Measurements from ENCODE around the gene DUSP8. TPM values are rescaled to one million over a fixed set of nuclear protein-coding genes. Genes with fewer than 3 reads are reported as not detected.
"Not testable (repeated sequence)": the region's sequence is repeated elsewhere in the genome, so short reads cannot be mapped to it uniquely, and the experiment has no call there.

The DUSP8 gene
- total RNA-seq, 1 experiment from 2014 or later: 2.6 TPM

DNA sequence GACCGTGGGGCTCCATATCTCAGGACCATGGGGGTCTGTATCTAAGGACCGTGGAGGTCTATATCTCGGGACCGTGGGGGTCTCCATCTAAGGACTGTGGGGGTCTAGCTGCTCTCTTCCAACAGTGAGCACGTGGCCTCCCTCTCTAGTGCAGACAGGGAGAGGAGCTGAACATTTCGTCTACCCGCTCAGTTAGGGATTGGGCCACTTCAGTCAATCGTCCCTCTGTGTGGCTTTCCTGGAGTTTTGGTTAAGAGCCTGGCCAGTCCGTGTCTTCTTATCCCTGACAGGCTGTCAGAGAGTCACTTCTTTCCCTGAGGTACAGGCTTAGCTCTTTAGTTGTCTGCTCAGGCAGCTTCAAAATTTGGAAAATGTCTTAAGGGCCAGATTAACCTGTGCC is 9.9 kb upstream of the DUSP8 start:
- no peak overlapping the region for H2AFZ ChIP-seq
- no peak overlapping the region for H3K4me2 ChIP-seq
- no peaks in the 10 kb centered on the region for H3K36me3 ChIP-seq (ENCODE audit: low read depth)
- no peak for DNase-seq
- no peaks in the 10 kb centered on the region for H3F3A ChIP-seq (ENCODE audit: insufficient read depth, low read depth)
- intact Hi-C loops (cut with micrococcal nuclease; ENCODE audit: unreplicated experiment): no loop called here
- no peak overlapping the region for H3K4me3 ChIP-seq
- H3K79me2 ChIP-seq (ENCODE audit: low read depth): no peaks in the 10 kb centered on the region
- TF ChIP-seq EZH2 (IDR thresholded peaks at IDR 0.05; ENCODE audit: low read depth): no peak
- TF ChIP-seq CTCF (conservative IDR thresholded peaks at IDR 0.05): no peak
- H3K27me3 ChIP-seq (ENCODE audit: insufficient read depth, low read depth): peaks cover 16% of the 10 kb centered on the region; the same call in 1 of the 2 replicates
- no peaks in the 10 kb centered on the region for H3K9me3 ChIP-seq (ENCODE audit: insufficient read depth, low read depth)
- no peak overlapping the region for H3K27ac ChIP-seq
- CTCF ChIA-PET: no interaction called here
- no peaks in the 10 kb centered on the region for H4K20me1 ChIP-seq (ENCODE audit: insufficient read depth)
- no peaks in the 10 kb centered on the region for H3K4me1 ChIP-seq (replicated peaks; ENCODE audit: insufficient read depth)
- POLR2A ChIA-PET (ENCODE audit: unreplicated experiment): interaction anchor here (0.6 kb wide), 1 partner anchor 13 kb away, joined by 7 read pairs; no protein-coding TSS in a partner anchor
- no TSS peak for BruUV-seq (replicated peaks)
- no peaks in the 10 kb centered on the region for H3K9me2 ChIP-seq (ENCODE audit: insufficient read depth)

DNA sequence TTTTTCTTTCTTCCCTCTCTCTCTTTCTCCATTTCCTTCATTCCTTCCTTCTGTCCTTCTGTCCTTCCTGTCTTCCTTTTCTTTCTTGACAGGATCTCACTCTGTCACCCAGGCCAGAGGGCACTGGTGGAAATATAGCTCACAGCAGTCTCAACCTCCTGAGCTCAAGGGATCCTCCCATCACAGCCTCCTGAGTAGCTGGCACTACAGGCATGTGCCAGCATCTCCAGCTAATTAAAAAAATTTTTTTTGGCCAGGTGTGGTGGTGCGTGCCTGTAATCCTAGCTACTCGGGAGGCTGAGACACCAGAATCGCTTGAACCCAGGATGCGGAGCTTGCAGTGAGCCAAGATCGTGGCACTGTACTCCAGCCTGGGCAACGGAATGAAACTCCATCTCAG is 4.8 kb upstream of the DUSP8 start:
- intact Hi-C loops (cut with micrococcal nuclease; ENCODE audit: unreplicated experiment): no loop called here
- no peaks in the 10 kb centered on the region for H3K9me3 ChIP-seq (ENCODE audit: insufficient read depth, low read depth)
- H3K27me3 ChIP-seq (ENCODE audit: insufficient read depth, low read depth): peaks cover 14% of the 10 kb centered on the region
- CTCF ChIA-PET: no interaction called here
- no peaks in the 10 kb centered on the region; the same call in 1 of the 2 replicates for H3K4me1 ChIP-seq (replicated peaks; ENCODE audit: insufficient read depth)
- H3F3A ChIP-seq (ENCODE audit: insufficient read depth, low read depth): no peaks in the 10 kb centered on the region
- POLR2A ChIA-PET (ENCODE audit: unreplicated experiment): no interaction called here
- no peak overlapping the region for H2AFZ ChIP-seq
- H4K20me1 ChIP-seq (ENCODE audit: insufficient read depth): no peaks in the 10 kb centered on the region
- H3K27ac ChIP-seq: no peak overlapping the region
- H3K36me3 ChIP-seq (ENCODE audit: low read depth): no peaks in the 10 kb centered on the region
- no TSS peak for BruUV-seq (replicated peaks)
- no peaks in the 10 kb centered on the region for H3K79me2 ChIP-seq (ENCODE audit: low read depth)
- no peak for DNase-seq
- TF ChIP-seq CTCF (conservative IDR thresholded peaks at IDR 0.05) (no peak), EZH2 (IDR thresholded peaks at IDR 0.05; ENCODE audit: low read depth) (no peak)
- no peak overlapping the region for H3K4me3 ChIP-seq
- no peak overlapping the region for H3K4me2 ChIP-seq
- no peaks in the 10 kb centered on the region for H3K9me2 ChIP-seq (ENCODE audit: insufficient read depth)

GRCh38 chr11:1575756-1576155 is 3.7 kb upstream of the DUSP8 start:
- H4K20me1 ChIP-seq (ENCODE audit: insufficient read depth); H3K79me2 ChIP-seq (ENCODE audit: low read depth); H3K9me3 ChIP-seq (ENCODE audit: insufficient read depth, low read depth); H3F3A ChIP-seq (ENCODE audit: insufficient read depth, low read depth); H3K27ac ChIP-seq; H3K9me2 ChIP-seq (ENCODE audit: insufficient read depth); DNase-seq; POLR2A ChIA-PET (ENCODE audit: unreplicated experiment); H3K36me3 ChIP-seq (ENCODE audit: low read depth); BruUV-seq (replicated peaks); H2AFZ ChIP-seq; H3K4me2 ChIP-seq; H3K4me1 ChIP-seq (replicated peaks; ENCODE audit: insufficient read depth); H3K4me3 ChIP-seq: not testable (repeated sequence)
- peaks cover 14% of the 10 kb centered on the region for H3K27me3 ChIP-seq (ENCODE audit: insufficient read depth, low read depth)
- intact Hi-C loops (cut with micrococcal nuclease; ENCODE audit: unreplicated experiment): loop anchor here (2.0 kb wide), 2 partner anchors 21 to 29 kb away; no protein-coding TSS in a partner anchor
- CTCF ChIA-PET: interaction anchor here (0.7 kb wide), 2 partner anchors 31 to 351 kb away, joined by 5 read pairs; no protein-coding TSS in a partner anchor

DNA sequence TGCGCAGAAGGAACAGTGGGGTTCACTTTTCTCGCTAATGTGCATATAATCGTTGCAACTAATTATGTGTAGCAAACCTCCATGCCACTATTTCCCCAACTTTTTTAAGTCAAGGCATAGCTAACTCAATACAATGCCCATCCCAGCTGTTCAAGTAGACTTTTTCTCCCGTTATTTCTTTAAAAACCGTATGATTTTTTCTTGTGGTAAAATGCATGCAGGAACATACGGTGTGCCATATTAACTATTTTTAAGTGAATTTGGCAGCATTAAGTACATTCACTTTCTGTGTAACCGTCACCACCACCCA is 2.8 kb upstream of the DUSP8 start:
- peaks cover 14% of the 10 kb centered on the region for H3K27me3 ChIP-seq (ENCODE audit: insufficient read depth, low read depth)
- H3K4me2 ChIP-seq: no peak overlapping the region

More for the DNA sequence above, 2.8 kb upstream of the DUSP8 start:
- CTCF ChIA-PET: interaction anchor here (0.6 to 2.5 kb wide), 6 partner anchors 14 to 258 kb away, joined by 3 to 31 read pairs (median 4); no protein-coding TSS in a partner anchor
- H4K20me1 ChIP-seq (ENCODE audit: insufficient read depth): no peaks in the 10 kb centered on the region
- H3K4me3 ChIP-seq: no peak overlapping the region
- no peak for TF ChIP-seq EZH2 (IDR thresholded peaks at IDR 0.05; ENCODE audit: low read depth)
- no peak for TF ChIP-seq CTCF (conservative IDR thresholded peaks at IDR 0.05)
- no peaks in the 10 kb centered on the region for H3K79me2 ChIP-seq (ENCODE audit: low read depth)
- H3K9me2 ChIP-seq (ENCODE audit: insufficient read depth): no peaks in the 10 kb centered on the region
- no peaks in the 10 kb centered on the region for H3K36me3 ChIP-seq (ENCODE audit: low read depth)
- no peaks in the 10 kb centered on the region for H3K9me3 ChIP-seq (ENCODE audit: insufficient read depth, low read depth)
- DNase-seq: no peak
- no TSS peak for BruUV-seq (replicated peaks)
- no peaks in the 10 kb centered on the region; the same call in 1 of the 2 replicates for H3K4me1 ChIP-seq (replicated peaks; ENCODE audit: insufficient read depth)
- no peak overlapping the region for H3K27ac ChIP-seq
- intact Hi-C loops (cut with micrococcal nuclease; ENCODE audit: unreplicated experiment): loop anchor here (2.0 kb wide), 2 partner anchors 20 to 28 kb away; no protein-coding TSS in a partner anchor
- peaks cover 6% of the 10 kb centered on the region; the same call in 1 of the 2 replicates for H3F3A ChIP-seq (ENCODE audit: insufficient read depth, low read depth)
- POLR2A ChIA-PET (ENCODE audit: unreplicated experiment): no interaction called here
- H2AFZ ChIP-seq: no peak overlapping the region
